H1 (cell line): Measurements from ENCODE around the gene SPATS2L. TPM values are rescaled to one million over a fixed set of nuclear protein-coding genes. Genes with fewer than 3 reads are reported as not detected.

ENCODE experiments used
- CBX5 ChIP-seq: fragments of 300-800, 300-1000 bp; sonication (generic); IDR thresholded peaks from 2 replicates; pipeline ENCODE4 v1.7.1; 2016; ENCODE audit warnings: antibody characterized with exemption, low read length, low read depth
- EP300 ChIP-seq, 2 experiments: IDR thresholded peaks; 1 replicate in 1 of 2; 2 replicates in 1 of 2; pipeline ENCODE4 v1.6.1; 2011 to 2012; ENCODE audit warnings: low read depth in 2 of 2, low read length in 2 of 2, mild to moderate bottlenecking in 2 of 2, borderline replicate concordance in 1 of 2, inconsistent platforms in 1 of 2, moderate library complexity in 1 of 2
- JUN ChIP-seq: IDR thresholded peaks from 2 replicates; pipeline ENCODE4 v1.6.1; 2011; ENCODE audit warnings: low read depth, mild to moderate bottlenecking, improper control_type of control experiment, low read length
- KDM4A ChIP-seq: IDR thresholded peaks from one replicate; pipeline ENCODE4 v1.7.1; 2012; ENCODE audit warnings: low read depth, mild to moderate bottlenecking, moderate library complexity, low read length, inconsistent platforms; ENCODE audit not compliant: severe bottlenecking
- MAFK ChIP-seq: IDR thresholded peaks from 2 replicates; pipeline ENCODE4 v1.6.1; 2012; ENCODE audit warnings: low read depth, mild to moderate bottlenecking, improper control_type of control experiment, low read length
- NANOG ChIP-seq: IDR thresholded peaks from 2 replicates; pipeline ENCODE4 v1.6.1; 2011; ENCODE audit warnings: low read length, low read depth, mild to moderate bottlenecking, inconsistent platforms; ENCODE audit not compliant: insufficient read depth, poor library complexity, severe bottlenecking
- SIX5 ChIP-seq: IDR thresholded peaks from 2 replicates; pipeline ENCODE4 v1.6.1; 2011; ENCODE audit warnings: mild to moderate bottlenecking, low read depth, low read length
- SP4 ChIP-seq: IDR thresholded peaks from 2 replicates; pipeline ENCODE4 v1.6.1; 2012; ENCODE audit warnings: low read length, inconsistent platforms
- polyA plus RNA-seq, 7 experiments: library from polyadenylated mRNA; depleted of rRNA in 3 of 7; stranded (reverse) in 5 of 7; unstranded in 2 of 7; fragments of >200 nt in 5 of 7; fragments of 200-250 nt in 2 of 7; gene quantifications; 1 replicate in 5 of 7; 2 replicates in 1 of 7; 4 replicates in 1 of 7; pipeline versions ENCODE4 v1.2.1 to v1.2.3, GENCODE V29; 2011 to 2013; ENCODE audit warnings: missing spikeins in 2 of 7, mixed read lengths in 2 of 7
- total RNA-seq: library from RNA; stranded (reverse); fragmentation: NEBNext Ultra II Directional; extraction: Animal tissue kit (Norgen Biotek cat#: 25700); gene quantifications from 2 replicates; pipeline ENCODE4 v1.2.1, GENCODE V29; 2021
- TF ChIP-seq, protein P1 (sequence below): fragments of 300-600 bp; sonication (generic); IDR thresholded peaks from 2 replicates; pipeline ENCODE4 v1.7.1; 2012; ENCODE audit warnings: low read length, moderate library complexity, mild to moderate bottlenecking, inconsistent platforms; ENCODE audit not compliant: insufficient replicate concordance

The SPATS2L gene
- total and polyA plus RNA-seq, 2 of the 8 experiments (the other 6 are each of a cell fraction or from before 2014, with no cell fraction given) = 67.3 to 189 TPM

DNA sequence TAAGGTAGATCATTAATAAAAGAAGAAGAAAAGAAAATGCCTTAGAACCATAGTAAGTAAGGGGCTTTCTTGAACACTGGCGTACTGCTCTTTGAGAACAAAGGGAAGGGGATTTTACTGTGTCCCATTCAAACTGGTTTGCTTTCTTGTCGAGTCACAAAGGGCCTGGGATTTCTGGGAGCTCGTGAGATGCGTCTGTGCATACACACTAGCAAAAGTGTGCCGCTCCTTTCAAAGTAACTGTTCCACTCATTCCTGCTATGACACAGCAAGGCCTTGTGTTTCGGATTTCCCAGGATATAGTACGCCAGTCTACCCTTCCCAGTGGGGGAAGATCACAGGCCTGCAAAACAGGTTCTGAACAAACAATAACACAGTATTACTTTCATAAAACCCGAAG lies 110.4 kb downstream of the SPATS2L start (continued):
- TF ChIP-seq, protein P1, sequence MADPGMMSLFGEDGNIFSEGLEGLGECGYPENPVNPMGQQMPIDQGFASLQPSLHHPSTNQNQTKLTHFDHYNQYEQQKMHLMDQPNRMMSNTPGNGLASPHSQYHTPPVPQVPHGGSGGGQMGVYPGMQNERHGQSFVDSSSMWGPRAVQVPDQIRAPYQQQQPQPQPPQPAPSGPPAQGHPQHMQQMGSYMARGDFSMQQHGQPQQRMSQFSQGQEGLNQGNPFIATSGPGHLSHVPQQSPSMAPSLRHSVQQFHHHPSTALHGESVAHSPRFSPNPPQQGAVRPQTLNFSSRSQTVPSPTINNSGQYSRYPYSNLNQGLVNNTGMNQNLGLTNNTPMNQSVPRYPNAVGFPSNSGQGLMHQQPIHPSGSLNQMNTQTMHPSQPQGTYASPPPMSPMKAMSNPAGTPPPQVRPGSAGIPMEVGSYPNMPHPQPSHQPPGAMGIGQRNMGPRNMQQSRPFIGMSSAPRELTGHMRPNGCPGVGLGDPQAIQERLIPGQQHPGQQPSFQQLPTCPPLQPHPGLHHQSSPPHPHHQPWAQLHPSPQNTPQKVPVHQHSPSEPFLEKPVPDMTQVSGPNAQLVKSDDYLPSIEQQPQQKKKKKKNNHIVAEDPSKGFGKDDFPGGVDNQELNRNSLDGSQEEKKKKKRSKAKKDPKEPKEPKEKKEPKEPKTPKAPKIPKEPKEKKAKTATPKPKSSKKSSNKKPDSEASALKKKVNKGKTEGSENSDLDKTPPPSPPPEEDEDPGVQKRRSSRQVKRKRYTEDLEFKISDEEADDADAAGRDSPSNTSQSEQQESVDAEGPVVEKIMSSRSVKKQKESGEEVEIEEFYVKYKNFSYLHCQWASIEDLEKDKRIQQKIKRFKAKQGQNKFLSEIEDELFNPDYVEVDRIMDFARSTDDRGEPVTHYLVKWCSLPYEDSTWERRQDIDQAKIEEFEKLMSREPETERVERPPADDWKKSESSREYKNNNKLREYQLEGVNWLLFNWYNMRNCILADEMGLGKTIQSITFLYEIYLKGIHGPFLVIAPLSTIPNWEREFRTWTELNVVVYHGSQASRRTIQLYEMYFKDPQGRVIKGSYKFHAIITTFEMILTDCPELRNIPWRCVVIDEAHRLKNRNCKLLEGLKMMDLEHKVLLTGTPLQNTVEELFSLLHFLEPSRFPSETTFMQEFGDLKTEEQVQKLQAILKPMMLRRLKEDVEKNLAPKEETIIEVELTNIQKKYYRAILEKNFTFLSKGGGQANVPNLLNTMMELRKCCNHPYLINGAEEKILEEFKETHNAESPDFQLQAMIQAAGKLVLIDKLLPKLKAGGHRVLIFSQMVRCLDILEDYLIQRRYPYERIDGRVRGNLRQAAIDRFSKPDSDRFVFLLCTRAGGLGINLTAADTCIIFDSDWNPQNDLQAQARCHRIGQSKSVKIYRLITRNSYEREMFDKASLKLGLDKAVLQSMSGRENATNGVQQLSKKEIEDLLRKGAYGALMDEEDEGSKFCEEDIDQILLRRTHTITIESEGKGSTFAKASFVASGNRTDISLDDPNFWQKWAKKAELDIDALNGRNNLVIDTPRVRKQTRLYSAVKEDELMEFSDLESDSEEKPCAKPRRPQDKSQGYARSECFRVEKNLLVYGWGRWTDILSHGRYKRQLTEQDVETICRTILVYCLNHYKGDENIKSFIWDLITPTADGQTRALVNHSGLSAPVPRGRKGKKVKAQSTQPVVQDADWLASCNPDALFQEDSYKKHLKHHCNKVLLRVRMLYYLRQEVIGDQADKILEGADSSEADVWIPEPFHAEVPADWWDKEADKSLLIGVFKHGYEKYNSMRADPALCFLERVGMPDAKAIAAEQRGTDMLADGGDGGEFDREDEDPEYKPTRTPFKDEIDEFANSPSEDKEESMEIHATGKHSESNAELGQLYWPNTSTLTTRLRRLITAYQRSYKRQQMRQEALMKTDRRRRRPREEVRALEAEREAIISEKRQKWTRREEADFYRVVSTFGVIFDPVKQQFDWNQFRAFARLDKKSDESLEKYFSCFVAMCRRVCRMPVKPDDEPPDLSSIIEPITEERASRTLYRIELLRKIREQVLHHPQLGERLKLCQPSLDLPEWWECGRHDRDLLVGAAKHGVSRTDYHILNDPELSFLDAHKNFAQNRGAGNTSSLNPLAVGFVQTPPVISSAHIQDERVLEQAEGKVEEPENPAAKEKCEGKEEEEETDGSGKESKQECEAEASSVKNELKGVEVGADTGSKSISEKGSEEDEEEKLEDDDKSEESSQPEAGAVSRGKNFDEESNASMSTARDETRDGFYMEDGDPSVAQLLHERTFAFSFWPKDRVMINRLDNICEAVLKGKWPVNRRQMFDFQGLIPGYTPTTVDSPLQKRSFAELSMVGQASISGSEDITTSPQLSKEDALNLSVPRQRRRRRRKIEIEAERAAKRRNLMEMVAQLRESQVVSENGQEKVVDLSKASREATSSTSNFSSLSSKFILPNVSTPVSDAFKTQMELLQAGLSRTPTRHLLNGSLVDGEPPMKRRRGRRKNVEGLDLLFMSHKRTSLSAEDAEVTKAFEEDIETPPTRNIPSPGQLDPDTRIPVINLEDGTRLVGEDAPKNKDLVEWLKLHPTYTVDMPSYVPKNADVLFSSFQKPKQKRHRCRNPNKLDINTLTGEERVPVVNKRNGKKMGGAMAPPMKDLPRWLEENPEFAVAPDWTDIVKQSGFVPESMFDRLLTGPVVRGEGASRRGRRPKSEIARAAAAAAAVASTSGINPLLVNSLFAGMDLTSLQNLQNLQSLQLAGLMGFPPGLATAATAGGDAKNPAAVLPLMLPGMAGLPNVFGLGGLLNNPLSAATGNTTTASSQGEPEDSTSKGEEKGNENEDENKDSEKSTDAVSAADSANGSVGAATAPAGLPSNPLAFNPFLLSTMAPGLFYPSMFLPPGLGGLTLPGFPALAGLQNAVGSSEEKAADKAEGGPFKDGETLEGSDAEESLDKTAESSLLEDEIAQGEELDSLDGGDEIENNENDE = no peak
- TF ChIP-seq NANOG (no peak), CBX5 (no peak), SP4 (no peak), SIX5 (no peak), KDM4A (no peak), MAFK (no peak), EP300 (IDR thresholded peaks at IDR 0.05; ENCODE audit: borderline replicate concordance in 1 of 2, low read depth in 2 of 2, low read length in 2 of 2) (no peak), JUN (no peak)
